Activated naive CD8-positive, alpha-beta T cell treated with anti-CD3 and anti-CD28 coated beads, Interleukin-2, amount 50 U/mL, for 16 hours (primary cell): ENCODE data around the gene MACROH2A2.
A peak's percentile ranks its signal among the peaks of the same experiment; 100 is the strongest.
"Not testable (repeated sequence)": the region's sequence is repeated elsewhere in the genome, so short reads cannot be mapped to it uniquely, and the experiment has no call there.

Experiments
- DNase-seq: peaks from one replicate; pipeline ENCODE4 v3.0.0-alpha.2; 2020; ENCODE audit warnings: low read depth, low spot score

Gene MACROH2A2

GRCh38 chr10:70101068-70101562 lies 48.5 kb downstream of the MACROH2A2 start:
- not testable (repeated sequence) for DNase-seq

- no peak for DNase-seq
Measured at GRCh38 chr10:70101668-70102067, 49.0 kb downstream of the MACROH2A2 start.

GRCh38 chr10:70106958-70107791 lies 54.5 kb downstream of the MACROH2A2 start:
- no peak for DNase-seq

- DNase-seq, result no peak
Measured at GRCh38 chr10:70109064-70109729, 56.6 kb downstream of the MACROH2A2 start.

- no peak for DNase-seq
Measured at GRCh38 chr10:70111496-70111895, 58.9 kb downstream of the MACROH2A2 start.

GRCh38 chr10:70112071-70112470 lies 59.4 kb downstream of the MACROH2A2 start:
- no peak for DNase-seq

GRCh38 chr10:70114902-70115301 lies 62.3 kb downstream of the MACROH2A2 start:
- no peak for DNase-seq

GRCh38 chr10:70115948-70116682 lies 63.5 kb downstream of the MACROH2A2 start:
- DNase-seq, result peak; percentile 29

- DNase-seq, result no peak
Measured at GRCh38 chr10:70117646-70118045, 65.0 kb downstream of the MACROH2A2 start.

- no peak for DNase-seq
Measured at GRCh38 chr10:70118196-70118595, 65.5 kb downstream of the MACROH2A2 start.

- no peak for DNase-seq
Measured at GRCh38 chr10:70119197-70119596, 66.6 kb downstream of the MACROH2A2 start.

GRCh38 chr10:70119623-70120022 lies 67.0 kb downstream of the MACROH2A2 start:
- DNase-seq, result no peak

- no peak for DNase-seq
Measured at GRCh38 chr10:70120417-70120816, 67.8 kb downstream of the MACROH2A2 start.

GRCh38 chr10:70121281-70121949 lies 68.8 kb downstream of the MACROH2A2 start:
- DNase-seq, result no peak

- DNase-seq, result no peak
Measured at GRCh38 chr10:70122742-70123141, 70.1 kb downstream of the MACROH2A2 start.

- not testable (repeated sequence) for DNase-seq
Measured at GRCh38 chr10:70123166-70123565, 70.5 kb downstream of the MACROH2A2 start.

- DNase-seq, result no peak
Measured at GRCh38 chr10:70123817-70124216, 71.2 kb downstream of the MACROH2A2 start.

GRCh38 chr10:70124415-70124814 lies 71.8 kb downstream of the MACROH2A2 start:
- no peak for DNase-seq

- no peak for DNase-seq
Measured at GRCh38 chr10:70124918-70125317, 72.3 kb downstream of the MACROH2A2 start.

GRCh38 chr10:70125918-70126552 lies 73.4 kb downstream of the MACROH2A2 start:
- no peak for DNase-seq
